ENCODE data around the gene MTERF4.

The MTERF4 gene

DNA sequence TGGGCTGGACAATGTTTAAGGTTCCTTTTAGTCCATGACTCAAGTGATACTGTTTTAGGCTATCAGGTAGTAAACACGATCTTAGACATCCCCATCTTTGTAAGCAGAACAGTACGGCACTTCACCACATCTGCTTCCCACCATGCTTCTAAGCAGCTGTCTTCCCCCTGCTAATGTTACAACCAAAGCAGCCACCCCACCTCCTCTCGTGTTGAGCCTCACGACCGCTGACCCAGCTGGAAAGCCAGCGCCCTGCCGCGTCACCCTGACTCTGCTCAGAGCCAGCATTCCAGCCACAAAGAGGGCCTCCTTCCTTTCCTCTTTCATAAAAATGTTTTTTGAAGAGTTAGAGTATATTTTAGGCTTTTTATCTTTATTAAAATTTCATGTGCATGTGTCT, 9.4 kb downstream of the MTERF4 start:
- Mint-ChIP-seq H3K4me3 (no peak overlapping the region), H3K4me1 (peaks cover 36% of the 10 kb centered on the region), H3K27me3 (no peaks in the 10 kb centered on the region), H3K36me3 (ENCODE audit: low read depth) (peaks cover 46% of the 10 kb centered on the region), H3K9me3 (no peaks in the 10 kb centered on the region), H3K27ac (no peak overlapping the region)
- DNase-seq (no peak), ATAC-seq (no peak)

- ATAC-seq (no peak), DNase-seq (no peak)
- Mint-ChIP-seq H3K9me3 (no peaks in the 10 kb centered on the region), H3K27me3 (no peaks in the 10 kb centered on the region), H3K4me3 (no peak overlapping the region), H3K4me1 (peaks cover 28% of the 10 kb centered on the region), H3K27ac (no peak overlapping the region), H3K36me3 (ENCODE audit: low read depth) (peaks cover 39% of the 10 kb centered on the region)
Observed at GRCh38 chr2:241091734-241092445, 10.2 kb downstream of the MTERF4 start.

DNA sequence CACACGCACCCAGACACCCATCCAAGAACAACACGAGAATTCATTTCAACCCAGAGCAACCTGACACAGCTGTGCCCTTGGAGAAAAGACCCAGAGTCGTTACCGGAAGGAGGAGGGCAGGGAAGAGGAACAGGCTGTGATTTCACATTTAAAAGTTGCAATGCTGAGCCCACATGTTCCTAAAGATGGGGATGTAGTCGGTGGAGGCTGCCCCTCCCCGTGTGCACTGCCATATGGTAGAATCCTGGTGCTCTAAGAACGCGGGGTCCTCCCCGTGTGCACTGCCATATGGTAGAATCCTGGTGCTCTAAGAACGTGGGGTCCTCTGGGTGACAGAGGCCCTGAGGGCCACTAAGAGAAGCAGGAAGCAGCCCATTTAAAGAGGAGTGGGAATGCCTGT, 10.9 kb downstream of the MTERF4 start:
- no peak for DNase-seq
- Mint-ChIP-seq H3K27me3 (no peaks in the 10 kb centered on the region), H3K36me3 (ENCODE audit: low read depth) (peaks cover 41% of the 10 kb centered on the region), H3K27ac (no peak overlapping the region), H3K4me1 (peaks cover 21% of the 10 kb centered on the region), H3K9me3 (no peaks in the 10 kb centered on the region), H3K4me3 (no peak overlapping the region)
- ATAC-seq: no peak

DNA sequence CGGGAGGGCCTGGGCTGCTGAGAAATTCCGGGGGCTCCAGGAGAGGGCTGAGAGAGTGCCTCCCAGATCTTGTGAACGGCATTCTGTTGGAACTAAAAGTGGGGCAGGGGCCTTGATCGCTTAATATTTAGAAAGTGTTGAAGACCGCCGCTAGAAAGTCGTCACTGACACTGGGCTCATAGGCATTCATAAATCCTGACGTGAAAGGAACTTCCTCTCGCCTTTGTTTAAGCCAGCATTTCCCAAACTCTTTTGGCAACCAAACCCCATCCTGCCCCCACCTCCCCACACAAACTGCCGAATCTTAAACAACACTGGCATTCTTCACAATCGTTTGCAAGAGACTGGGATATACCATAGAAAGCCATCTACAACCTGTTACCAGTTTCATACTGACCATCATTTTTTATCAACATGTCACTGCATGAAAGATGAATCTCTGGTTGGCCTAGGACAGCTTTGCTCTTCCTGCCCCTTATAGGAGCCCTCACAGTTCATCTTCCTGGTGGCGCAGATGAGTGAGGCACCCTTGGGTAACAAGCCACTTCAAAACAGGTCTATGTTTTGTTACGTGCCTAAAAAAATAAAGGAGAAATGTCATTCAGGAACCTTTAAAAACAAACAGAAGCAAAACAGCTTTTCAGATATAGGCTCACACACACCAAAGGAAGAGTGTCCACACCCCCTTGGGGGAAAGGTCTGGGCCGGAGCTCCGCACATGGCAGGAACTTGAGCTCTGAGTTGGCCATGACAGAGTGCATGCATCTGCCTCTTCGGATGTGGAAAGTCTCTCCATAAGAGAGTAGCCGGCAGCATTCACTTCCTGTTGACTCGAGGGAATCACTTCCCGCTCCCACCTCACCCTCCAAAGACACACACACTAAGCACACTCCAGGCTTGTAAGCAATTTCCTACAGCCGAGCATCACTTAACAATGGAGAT, 13.0 kb downstream of the MTERF4 start:
- Mint-ChIP-seq H3K4me3 (no peak overlapping the region), H3K9me3 (peaks cover 8% of the 10 kb centered on the region), H3K4me1 (peaks cover 9% of the 10 kb centered on the region), H3K36me3 (ENCODE audit: low read depth) (peaks cover 37% of the 10 kb centered on the region), H3K27ac (peak overlapping the region; percentile 12), H3K27me3 (no peaks in the 10 kb centered on the region)
- ATAC-seq: no peak
- DNase-seq: no peak

GRCh38 chr2:241088376-241088775, 13.7 kb downstream of the MTERF4 start:
- H3K27me3 Mint-ChIP-seq: no peaks in the 10 kb centered on the region
- peaks cover 37% of the 10 kb centered on the region for H3K36me3 Mint-ChIP-seq (ENCODE audit: low read depth)
- DNase-seq (no peak), ATAC-seq (no peak)
- no peak overlapping the region for H3K27ac Mint-ChIP-seq
- H3K4me1 Mint-ChIP-seq: peaks cover 9% of the 10 kb centered on the region
- H3K4me3 Mint-ChIP-seq: no peak overlapping the region
- H3K9me3 Mint-ChIP-seq: peaks cover 8% of the 10 kb centered on the region

- Mint-ChIP-seq H3K4me3 (no peak overlapping the region), H3K36me3 (ENCODE audit: low read depth) (peaks cover 37% of the 10 kb centered on the region), H3K27ac (no peak overlapping the region), H3K27me3 (no peaks in the 10 kb centered on the region), H3K4me1 (peaks cover 9% of the 10 kb centered on the region), H3K9me3 (peaks cover 8% of the 10 kb centered on the region)
- ATAC-seq (peak; percentile 27), DNase-seq (no peak)
Observed at GRCh38 chr2:241087420-241088268, 14.4 kb downstream of the MTERF4 start.

DNA sequence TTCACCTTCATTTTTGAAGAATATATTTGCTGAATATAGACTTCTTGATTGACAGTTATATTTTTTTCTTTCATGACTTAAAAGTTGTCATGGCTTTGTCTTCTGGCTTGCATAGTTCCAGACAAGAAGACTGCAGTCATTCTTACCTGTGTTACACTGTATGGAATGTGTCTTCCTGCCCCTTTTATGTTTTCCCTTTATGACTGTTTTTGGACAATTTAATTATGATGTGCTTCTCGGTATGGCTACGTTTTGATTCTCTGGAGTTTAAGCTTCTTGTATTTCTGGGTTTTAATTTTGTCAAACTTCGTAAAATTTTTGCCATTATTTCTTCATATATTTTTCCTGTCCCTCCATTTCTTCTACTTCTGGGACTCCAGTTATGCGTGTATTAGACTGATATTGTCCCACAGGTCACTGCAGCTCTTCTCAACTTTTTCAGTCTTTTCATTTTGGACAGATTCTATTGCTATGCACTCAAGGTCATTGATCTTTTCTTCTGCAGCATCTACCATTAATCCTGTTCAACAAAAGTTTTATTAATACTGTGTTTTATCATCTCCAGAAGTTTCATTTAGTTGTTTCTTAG, 17.1 kb downstream of the MTERF4 start:
- H3K27me3 Mint-ChIP-seq: no peaks in the 10 kb centered on the region
- H3K36me3 Mint-ChIP-seq (ENCODE audit: low read depth): peaks cover 35% of the 10 kb centered on the region
- no peak overlapping the region for H3K4me3 Mint-ChIP-seq
- ATAC-seq: no peak
- peaks cover 9% of the 10 kb centered on the region for H3K4me1 Mint-ChIP-seq
- no peak for DNase-seq
- H3K9me3 Mint-ChIP-seq: peaks cover 8% of the 10 kb centered on the region
- no peak overlapping the region for H3K27ac Mint-ChIP-seq

GRCh38 chr2:241083091-241083415, 19.0 kb downstream of the MTERF4 start:
- ATAC-seq: no peak
- H3K9me3 Mint-ChIP-seq: peaks cover 8% of the 10 kb centered on the region
- no peaks in the 10 kb centered on the region for H3K4me1 Mint-ChIP-seq
- no peak overlapping the region for H3K4me3 Mint-ChIP-seq
- H3K36me3 Mint-ChIP-seq (ENCODE audit: low read depth): peaks cover 22% of the 10 kb centered on the region
- no peaks in the 10 kb centered on the region for H3K27me3 Mint-ChIP-seq
- no peak overlapping the region for H3K27ac Mint-ChIP-seq
- no peak for DNase-seq

DNA sequence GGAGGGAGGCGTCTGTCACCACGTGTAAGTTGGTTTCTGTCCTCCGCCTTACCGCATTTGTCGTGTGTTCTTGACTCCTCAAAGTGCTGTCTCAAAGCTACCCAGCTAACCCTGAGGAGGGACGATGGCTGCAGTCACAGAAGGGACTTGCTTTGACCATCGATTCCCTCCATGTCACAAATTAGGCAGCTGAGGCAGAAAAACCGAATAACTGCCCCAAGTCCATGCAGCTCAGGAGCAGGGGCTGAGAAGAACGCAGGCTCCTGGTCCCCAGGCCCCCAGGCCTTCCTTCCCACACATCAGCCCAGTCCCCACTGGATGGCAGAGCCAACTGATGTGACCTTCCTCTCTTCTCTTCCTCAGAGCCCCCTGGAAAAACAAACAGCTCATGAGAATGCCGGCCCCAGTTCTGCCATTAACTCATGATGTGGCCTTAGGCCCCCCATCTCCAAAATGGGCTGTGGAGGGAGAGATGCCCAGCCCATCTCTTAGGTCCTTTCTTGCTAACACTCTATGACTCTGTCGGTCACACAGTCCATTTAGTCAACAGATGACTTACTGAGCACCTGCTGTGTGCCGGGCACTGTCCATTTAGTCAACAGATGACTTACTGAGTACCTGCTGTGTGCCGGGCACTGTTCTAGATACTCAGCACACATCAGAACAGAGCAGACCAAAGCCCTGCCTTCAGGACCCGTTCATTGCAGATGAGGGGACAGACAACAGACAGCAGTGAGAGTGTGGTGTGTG, 19.6 kb downstream of the MTERF4 start:
- peaks cover 20% of the 10 kb centered on the region for H3K36me3 Mint-ChIP-seq (ENCODE audit: low read depth)
- DNase-seq (no peak), ATAC-seq (no peak)
- peaks cover 8% of the 10 kb centered on the region for H3K9me3 Mint-ChIP-seq
- no peaks in the 10 kb centered on the region for H3K27me3 Mint-ChIP-seq
- H3K27ac Mint-ChIP-seq: no peak overlapping the region
- H3K4me3 Mint-ChIP-seq: no peak overlapping the region
- no peaks in the 10 kb centered on the region for H3K4me1 Mint-ChIP-seq

GRCh38 chr2:241081643-241082340, 20.3 kb downstream of the MTERF4 start:
- Mint-ChIP-seq H3K4me1 (no peaks in the 10 kb centered on the region), H3K27me3 (no peaks in the 10 kb centered on the region), H3K4me3 (no peak overlapping the region), H3K27ac (no peak overlapping the region), H3K36me3 (ENCODE audit: low read depth) (peaks cover 18% of the 10 kb centered on the region), H3K9me3 (peaks cover 8% of the 10 kb centered on the region)
- DNase-seq: no peak
- peak; percentile 18 for ATAC-seq

GRCh38 chr2:241081190-241081642, 20.9 kb downstream of the MTERF4 start:
- Mint-ChIP-seq H3K27me3 (no peaks in the 10 kb centered on the region), H3K4me1 (no peaks in the 10 kb centered on the region), H3K36me3 (ENCODE audit: low read depth) (peaks cover 12% of the 10 kb centered on the region), H3K4me3 (no peak overlapping the region), H3K27ac (no peak overlapping the region), H3K9me3 (peaks cover 8% of the 10 kb centered on the region)
- ATAC-seq (no peak), DNase-seq (no peak)

DNA sequence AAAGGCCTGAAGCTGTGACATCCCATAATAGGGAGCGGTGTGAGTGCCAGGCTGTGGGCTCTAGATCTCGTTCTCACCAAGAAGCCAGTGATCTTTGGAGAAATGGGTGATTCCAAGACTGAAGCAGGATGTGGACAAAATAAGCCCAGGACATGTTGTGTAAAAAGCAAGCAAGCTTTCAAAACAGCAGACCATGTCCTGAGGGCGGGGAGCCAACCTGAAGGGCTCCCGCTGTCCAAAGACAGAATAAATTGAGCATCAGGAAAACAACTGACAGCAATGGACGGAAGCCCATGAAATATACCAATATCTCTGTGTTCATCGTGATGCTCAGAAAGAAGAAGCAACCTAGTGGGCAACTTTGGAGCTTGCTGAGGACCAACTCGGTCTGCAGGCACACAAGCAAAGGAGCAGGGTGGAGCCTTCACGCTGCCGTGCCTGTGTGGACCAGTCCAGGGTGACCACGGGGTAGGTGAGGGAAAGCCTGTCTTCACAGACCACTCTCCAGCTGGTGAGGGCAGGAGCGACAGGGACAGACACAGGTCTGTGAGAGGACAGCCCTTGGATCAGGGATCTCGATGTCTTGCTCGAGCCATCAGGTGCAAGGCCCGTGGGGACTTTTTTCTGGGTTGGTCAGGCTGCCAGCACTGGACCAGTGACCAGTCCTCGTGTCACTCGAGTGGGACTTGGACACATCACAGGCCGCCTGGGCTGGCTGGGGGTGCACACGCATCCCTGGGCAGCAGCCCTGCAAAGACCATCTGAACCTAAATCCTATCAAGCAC, 21.5 kb downstream of the MTERF4 start:
- H3K4me3 Mint-ChIP-seq: no peak overlapping the region
- peaks cover 7% of the 10 kb centered on the region for H3K9me3 Mint-ChIP-seq
- DNase-seq: no peak
- no peak for ATAC-seq
- H3K27me3 Mint-ChIP-seq: no peaks in the 10 kb centered on the region
- peaks cover 9% of the 10 kb centered on the region for H3K36me3 Mint-ChIP-seq (ENCODE audit: low read depth)
- H3K4me1 Mint-ChIP-seq: no peaks in the 10 kb centered on the region
- no peak overlapping the region for H3K27ac Mint-ChIP-seq

All from activated naive CD8-positive, alpha-beta T cell treated with anti-CD3 and anti-CD28 coated beads, Interleukin-2, amount 50 U/mL, for 24 hours (primary cell).